ENCODE data around the gene FRMD4A. TPM values are rescaled to one million over a fixed set of nuclear protein-coding genes. Genes with fewer than 3 reads are reported as not detected.
"Not testable (repeated sequence)": the region's sequence is repeated elsewhere in the genome, so short reads cannot be mapped to it uniquely, and the experiment has no call there.

Gene FRMD4A
- total RNA-seq, 1 donor from 2014 or later = 0.64 TPM

DNA sequence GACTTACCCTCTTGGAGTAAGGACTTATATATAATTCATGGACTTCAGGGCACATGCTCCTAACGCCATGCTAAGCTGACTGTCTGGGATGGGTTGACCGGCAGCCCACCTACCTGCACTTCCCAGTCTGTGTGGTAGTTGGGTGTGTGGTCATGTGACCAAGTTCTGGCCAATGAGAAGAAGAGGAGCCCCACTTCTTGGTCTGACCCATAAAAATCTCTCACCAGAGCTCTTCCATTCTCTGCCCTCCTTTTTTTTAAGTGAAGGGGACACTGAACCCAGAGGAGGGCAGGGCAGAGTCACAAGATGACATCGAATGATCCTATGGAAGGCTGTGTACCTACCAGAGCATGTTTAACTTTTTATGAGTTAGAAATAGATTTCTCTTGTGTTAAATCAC lies 370.1 kb downstream of the FRMD4A start:
- no peaks in the 10 kb centered on the region for H3K9me3 Mint-ChIP-seq
- no peaks in the 10 kb centered on the region for H3K36me3 Mint-ChIP-seq (ENCODE audit: low read depth)
- intact Hi-C loops (cut with micrococcal nuclease) = no loop called here
- POLR2A ChIA-PET = no interaction called here
- no peak overlapping the region for H3K4me3 Mint-ChIP-seq
- ATAC-seq (ENCODE audit: low read depth) (no peak), DNase-seq (no peak)
- CTCF ChIA-PET = no interaction called here
- peaks cover 17% of the 10 kb centered on the region for H3K27me3 Mint-ChIP-seq
- H3K27ac Mint-ChIP-seq = no peak overlapping the region
- TF ChIP-seq, protein P1, sequence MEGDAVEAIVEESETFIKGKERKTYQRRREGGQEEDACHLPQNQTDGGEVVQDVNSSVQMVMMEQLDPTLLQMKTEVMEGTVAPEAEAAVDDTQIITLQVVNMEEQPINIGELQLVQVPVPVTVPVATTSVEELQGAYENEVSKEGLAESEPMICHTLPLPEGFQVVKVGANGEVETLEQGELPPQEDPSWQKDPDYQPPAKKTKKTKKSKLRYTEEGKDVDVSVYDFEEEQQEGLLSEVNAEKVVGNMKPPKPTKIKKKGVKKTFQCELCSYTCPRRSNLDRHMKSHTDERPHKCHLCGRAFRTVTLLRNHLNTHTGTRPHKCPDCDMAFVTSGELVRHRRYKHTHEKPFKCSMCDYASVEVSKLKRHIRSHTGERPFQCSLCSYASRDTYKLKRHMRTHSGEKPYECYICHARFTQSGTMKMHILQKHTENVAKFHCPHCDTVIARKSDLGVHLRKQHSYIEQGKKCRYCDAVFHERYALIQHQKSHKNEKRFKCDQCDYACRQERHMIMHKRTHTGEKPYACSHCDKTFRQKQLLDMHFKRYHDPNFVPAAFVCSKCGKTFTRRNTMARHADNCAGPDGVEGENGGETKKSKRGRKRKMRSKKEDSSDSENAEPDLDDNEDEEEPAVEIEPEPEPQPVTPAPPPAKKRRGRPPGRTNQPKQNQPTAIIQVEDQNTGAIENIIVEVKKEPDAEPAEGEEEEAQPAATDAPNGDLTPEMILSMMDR (IDR thresholded peaks at IDR 0.05) = no peak
- no peaks in the 10 kb centered on the region for H3K4me1 Mint-ChIP-seq

DNA sequence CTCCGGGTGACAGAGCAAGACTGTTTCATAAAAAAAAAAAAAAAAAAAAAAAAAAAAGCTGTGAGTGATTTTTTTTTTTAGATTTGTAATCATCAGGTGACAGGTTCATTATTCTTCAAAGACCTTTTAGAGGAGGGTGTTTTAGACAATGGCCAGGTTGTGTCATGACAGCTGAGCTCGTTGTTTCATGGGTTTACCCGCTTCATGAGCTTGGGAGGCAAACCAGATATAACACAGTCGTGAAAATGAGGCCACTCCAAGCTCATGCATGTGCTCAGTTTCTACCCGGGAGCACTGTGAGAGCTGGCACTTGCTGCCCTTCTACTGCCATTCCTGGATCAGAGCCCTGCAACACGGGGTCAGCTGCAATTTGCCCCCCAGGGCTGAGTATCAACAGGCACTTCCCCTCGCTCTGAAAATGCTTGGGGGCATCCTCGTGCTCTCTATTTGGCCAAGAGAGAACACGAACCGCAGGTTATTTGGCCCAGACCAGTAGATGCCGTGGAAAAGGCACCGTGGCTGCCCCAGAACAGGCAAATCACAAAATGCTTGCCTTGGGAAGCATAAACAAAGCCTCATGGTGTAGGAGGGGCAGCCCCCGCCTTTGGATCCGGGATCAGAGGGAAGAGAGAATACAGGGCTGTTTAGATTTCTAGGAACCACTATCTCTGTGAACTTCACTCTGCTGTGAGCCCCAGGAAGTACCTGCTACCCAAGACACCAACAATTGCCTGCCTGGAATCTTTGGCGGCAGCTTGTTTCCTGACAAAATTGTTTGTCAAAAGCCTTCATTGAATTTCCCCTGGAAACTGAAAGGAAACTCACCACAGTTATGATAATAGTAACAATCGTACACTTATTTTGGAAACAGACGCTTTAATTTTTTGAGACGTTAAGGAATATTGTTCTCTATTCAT lies 371.0 kb downstream of the FRMD4A start:
- Mint-ChIP-seq H3K4me1 (no peaks in the 10 kb centered on the region), H3K27me3 (peaks cover 15% of the 10 kb centered on the region), H3K9me3 (no peaks in the 10 kb centered on the region), H3K36me3 (ENCODE audit: low read depth) (no peaks in the 10 kb centered on the region), H3K27ac (no peak overlapping the region), H3K4me3 (no peak overlapping the region)
- ChIA-PET POLR2A (interaction anchor here (0.6 to 0.7 kb wide), 3 partner anchors 10 to 21 kb away, joined by 3 to 11 read pairs (median 4); no protein-coding TSS in a partner anchor), CTCF (no interaction called here)
- DNase-seq (no peak), ATAC-seq (ENCODE audit: low read depth) (no peak)
- intact Hi-C loops (cut with micrococcal nuclease) = no loop called here
- TF ChIP-seq, protein P1 (IDR thresholded peaks at IDR 0.05) = no peak

DNA sequence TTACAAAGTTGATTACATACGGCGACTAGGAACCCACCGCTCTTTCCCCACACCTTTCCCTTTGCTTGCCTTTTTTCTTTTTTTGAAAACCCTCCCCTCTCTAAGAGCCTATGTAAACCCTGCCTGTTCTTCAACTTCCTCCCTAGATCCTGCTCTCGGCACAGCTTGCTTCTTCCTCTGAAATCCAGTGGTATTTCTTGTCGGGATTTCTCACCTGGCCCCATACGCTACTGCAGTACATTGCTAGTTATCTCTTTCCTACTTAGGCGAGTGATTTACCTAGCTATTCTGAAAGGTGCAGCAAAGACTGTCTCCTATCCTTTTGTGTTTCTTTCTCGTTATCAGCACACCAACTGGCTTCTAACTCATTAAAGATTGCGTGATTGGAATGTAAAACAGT lies 372.9 kb downstream of the FRMD4A start:
- H3K9me3 Mint-ChIP-seq = peaks cover 3% of the 10 kb centered on the region
- no peak overlapping the region for H3K4me3 Mint-ChIP-seq
- no peaks in the 10 kb centered on the region for H3K36me3 Mint-ChIP-seq (ENCODE audit: low read depth)
- ChIA-PET POLR2A (interaction anchor here (0.6 kb wide), 1 partner anchor 165 kb away, joined by 5 read pairs; no protein-coding TSS in a partner anchor), CTCF (no interaction called here)
- H3K27me3 Mint-ChIP-seq = peaks cover 15% of the 10 kb centered on the region
- TF ChIP-seq, protein P1 (IDR thresholded peaks at IDR 0.05) = no peak
- H3K27ac Mint-ChIP-seq = no peak overlapping the region
- DNase-seq = no peak
- ATAC-seq (ENCODE audit: low read depth) = no peak
- no peaks in the 10 kb centered on the region for H3K4me1 Mint-ChIP-seq
- intact Hi-C loops (cut with micrococcal nuclease) = no loop called here

DNA sequence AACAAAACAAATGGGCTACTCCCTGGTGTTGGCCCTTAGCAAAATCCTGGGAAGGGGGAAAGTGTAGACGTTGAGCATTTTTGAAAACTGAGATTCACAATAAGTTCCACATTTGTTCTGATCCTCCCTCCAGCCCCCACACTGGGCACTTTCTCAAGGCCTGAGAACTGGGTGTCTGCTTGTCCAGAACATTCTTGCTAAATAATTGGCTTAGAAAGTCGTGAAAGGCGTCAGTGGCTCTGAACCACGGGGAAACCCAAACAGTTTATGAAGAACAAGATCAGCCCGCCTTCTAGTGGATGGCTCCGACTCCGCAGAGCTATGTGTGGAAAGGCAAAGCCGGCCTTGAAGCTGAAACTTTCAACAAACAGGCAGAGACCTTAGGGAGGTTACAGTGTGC lies 373.9 kb downstream of the FRMD4A start:
- H3K4me3 Mint-ChIP-seq = no peak overlapping the region
- ChIA-PET POLR2A (no interaction called here), CTCF (no interaction called here)
- TF ChIP-seq, protein P1 (IDR thresholded peaks at IDR 0.05) = no peak
- H3K9me3 Mint-ChIP-seq = peaks cover 3% of the 10 kb centered on the region
- DNase-seq (no peak), ATAC-seq (ENCODE audit: low read depth) (no peak)
- no peak overlapping the region for H3K27ac Mint-ChIP-seq
- no peaks in the 10 kb centered on the region for H3K36me3 Mint-ChIP-seq (ENCODE audit: low read depth)
- H3K4me1 Mint-ChIP-seq = no peaks in the 10 kb centered on the region
- intact Hi-C loops (cut with micrococcal nuclease) = no loop called here
- peaks cover 13% of the 10 kb centered on the region for H3K27me3 Mint-ChIP-seq

DNA sequence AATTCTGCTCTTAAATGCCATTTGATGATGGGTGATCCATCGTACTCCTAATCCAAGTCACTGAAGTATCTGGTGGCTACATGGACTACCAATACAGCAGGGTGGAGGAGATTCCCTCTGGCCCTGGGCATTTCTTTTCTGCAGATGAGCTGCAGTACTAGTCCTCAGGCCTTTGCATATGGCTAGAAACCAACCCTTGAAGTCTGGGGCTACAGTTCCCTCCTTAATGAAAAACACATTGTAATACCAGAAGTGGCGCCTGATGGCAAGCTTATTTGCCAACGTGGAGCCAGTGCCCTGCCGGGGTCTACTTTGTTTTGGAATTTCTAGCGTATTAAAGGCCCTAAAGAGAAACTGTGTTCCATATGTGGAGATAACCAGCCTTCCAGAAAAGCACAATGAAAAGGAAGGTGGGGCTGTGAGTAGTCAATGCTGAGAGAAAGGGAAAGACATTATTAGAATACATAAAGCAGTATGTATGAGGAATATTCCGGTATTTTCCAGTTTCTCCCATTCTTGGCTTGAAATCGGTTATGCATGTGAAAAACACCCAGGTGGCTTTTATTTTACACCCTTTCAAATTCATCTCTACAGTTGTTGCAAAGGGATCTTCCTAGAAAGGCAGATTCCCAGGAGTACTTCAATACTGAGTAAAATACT lies 375.2 kb downstream of the FRMD4A start:
- ATAC-seq (ENCODE audit: low read depth) = no peak
- H3K4me3 Mint-ChIP-seq = no peak overlapping the region
- no peaks in the 10 kb centered on the region for H3K36me3 Mint-ChIP-seq (ENCODE audit: low read depth)
- no peak overlapping the region for H3K27ac Mint-ChIP-seq
- CTCF ChIA-PET = no interaction called here
- peaks cover 8% of the 10 kb centered on the region for H3K27me3 Mint-ChIP-seq
- TF ChIP-seq, protein P1 (IDR thresholded peaks at IDR 0.05) = no peak
- intact Hi-C loops (cut with micrococcal nuclease) = no loop called here
- peaks cover 3% of the 10 kb centered on the region for H3K9me3 Mint-ChIP-seq
- no peaks in the 10 kb centered on the region for H3K4me1 Mint-ChIP-seq
- DNase-seq = no peak
- POLR2A ChIA-PET = no interaction called here

DNA sequence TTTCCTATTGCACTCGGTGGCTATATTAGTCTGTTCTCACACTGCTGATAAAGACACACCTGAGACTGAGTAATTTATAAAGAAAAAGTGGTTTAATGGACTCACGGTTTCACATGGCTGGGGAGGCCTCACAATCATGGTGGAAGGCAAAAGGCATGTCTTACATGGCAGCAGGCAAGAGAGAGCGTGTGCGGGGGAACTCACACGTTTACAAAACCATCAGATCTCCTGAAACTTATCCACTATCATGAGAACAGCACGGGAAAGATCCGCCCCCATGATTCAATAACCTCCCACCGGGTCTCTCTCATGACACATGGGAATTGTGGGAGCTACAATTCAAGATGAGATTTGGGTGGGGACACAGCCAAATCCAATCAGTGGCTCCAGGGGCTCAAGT lies 376.5 kb downstream of the FRMD4A start:
- H3K4me3 Mint-ChIP-seq; H3K27ac Mint-ChIP-seq; POLR2A ChIA-PET; DNase-seq; intact Hi-C loops (cut with micrococcal nuclease); H3K4me1 Mint-ChIP-seq; H3K9me3 Mint-ChIP-seq; H3K27me3 Mint-ChIP-seq; ATAC-seq (ENCODE audit: low read depth); H3K36me3 Mint-ChIP-seq (ENCODE audit: low read depth); CTCF ChIA-PET: not testable (repeated sequence)

All from activated B cell treated with CpG ODN at 0.5 μM for 24 hours (primary cell).